ENCODE measurements around the gene ZNF691.

Gene ZNF691

DNA sequence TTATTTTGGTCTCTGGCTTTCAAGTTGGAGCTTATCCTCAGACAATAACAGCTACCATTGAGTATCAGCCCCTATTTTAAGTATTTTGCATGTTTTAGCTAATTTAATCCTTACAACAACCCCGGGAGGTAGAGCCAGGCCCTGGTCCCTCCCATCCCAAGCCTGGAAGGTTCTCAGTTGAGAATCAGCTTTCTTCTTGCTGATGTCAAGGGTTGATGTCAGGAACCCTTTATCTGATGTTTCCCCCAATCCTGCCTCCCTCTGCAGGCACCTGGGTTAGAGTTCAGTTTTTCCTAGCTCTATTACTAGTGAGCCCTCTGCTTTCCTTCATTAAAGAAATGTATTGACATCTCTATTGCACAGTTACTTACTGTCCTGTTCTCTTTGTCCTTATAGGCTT, 25.6 kb upstream of the ZNF691 start:
- Histone ChIP-seq H3K36me3 (ENCODE audit: low read length) (no peaks in the 10 kb centered on the region), H3K4me2 (ENCODE audit: low read depth, low read length, poor library complexity, severe bottlenecking) (no peak overlapping the region), H3K27ac (ENCODE audit: low read depth, low read length) (no peak overlapping the region), H2AFZ (ENCODE audit: low read depth, low read length, severe bottlenecking) (no peak overlapping the region), H3K27me3 (ENCODE audit: low read length) (no peaks in the 10 kb centered on the region), H3K9ac (ENCODE audit: low read length) (no peak overlapping the region), H3K9me2 (replicated peaks; ENCODE audit: insufficient read depth, low read length) (no peaks in the 10 kb centered on the region), H3K79me2 (ENCODE audit: insufficient read depth, low read length) (no peaks in the 10 kb centered on the region), H4K20me1 (ENCODE audit: low read depth, low read length) (no peaks in the 10 kb centered on the region), H3K9me3 (ENCODE audit: insufficient read depth, low read length) (no peaks in the 10 kb centered on the region), H3K4me3 (ENCODE audit: insufficient read depth, low read length, poor library complexity, severe bottlenecking) (no peak overlapping the region), H3F3A (ENCODE audit: insufficient read depth) (no peaks in the 10 kb centered on the region)
- TF ChIP-seq, protein P1, sequence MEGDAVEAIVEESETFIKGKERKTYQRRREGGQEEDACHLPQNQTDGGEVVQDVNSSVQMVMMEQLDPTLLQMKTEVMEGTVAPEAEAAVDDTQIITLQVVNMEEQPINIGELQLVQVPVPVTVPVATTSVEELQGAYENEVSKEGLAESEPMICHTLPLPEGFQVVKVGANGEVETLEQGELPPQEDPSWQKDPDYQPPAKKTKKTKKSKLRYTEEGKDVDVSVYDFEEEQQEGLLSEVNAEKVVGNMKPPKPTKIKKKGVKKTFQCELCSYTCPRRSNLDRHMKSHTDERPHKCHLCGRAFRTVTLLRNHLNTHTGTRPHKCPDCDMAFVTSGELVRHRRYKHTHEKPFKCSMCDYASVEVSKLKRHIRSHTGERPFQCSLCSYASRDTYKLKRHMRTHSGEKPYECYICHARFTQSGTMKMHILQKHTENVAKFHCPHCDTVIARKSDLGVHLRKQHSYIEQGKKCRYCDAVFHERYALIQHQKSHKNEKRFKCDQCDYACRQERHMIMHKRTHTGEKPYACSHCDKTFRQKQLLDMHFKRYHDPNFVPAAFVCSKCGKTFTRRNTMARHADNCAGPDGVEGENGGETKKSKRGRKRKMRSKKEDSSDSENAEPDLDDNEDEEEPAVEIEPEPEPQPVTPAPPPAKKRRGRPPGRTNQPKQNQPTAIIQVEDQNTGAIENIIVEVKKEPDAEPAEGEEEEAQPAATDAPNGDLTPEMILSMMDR (IDR thresholded peaks at IDR 0.05; ENCODE audit: insufficient read depth, low read length, poor library complexity, severe bottlenecking): no peak
- TF ChIP-seq EZH2phosphoT487 (conservative IDR thresholded peaks at IDR 0.05; ENCODE audit: low read length): no peak

DNA sequence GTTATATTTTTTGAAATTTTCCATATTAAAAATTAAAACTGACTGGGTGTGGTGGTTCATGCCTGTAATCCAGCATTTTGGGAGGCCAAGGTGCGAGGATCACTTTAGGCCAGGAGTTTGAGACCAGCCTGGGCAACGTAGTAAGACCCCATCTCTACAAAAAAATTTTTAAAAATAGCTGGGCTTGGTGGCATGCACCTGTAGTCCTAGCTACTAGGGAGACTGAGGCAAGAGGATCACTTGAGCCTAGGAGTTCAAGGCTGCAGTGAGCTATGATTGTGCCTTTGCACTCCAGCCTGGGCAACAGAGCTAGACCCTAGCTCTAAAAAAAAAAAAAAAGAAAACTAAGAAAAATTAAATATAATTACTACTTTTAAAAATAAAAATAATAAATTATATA, 24.7 kb upstream of the ZNF691 start:
- no peaks in the 10 kb centered on the region for H3F3A ChIP-seq (ENCODE audit: insufficient read depth)
- H3K4me3 ChIP-seq (ENCODE audit: insufficient read depth, low read length, poor library complexity, severe bottlenecking): no peak overlapping the region
- H3K27me3 ChIP-seq (ENCODE audit: low read length): no peaks in the 10 kb centered on the region
- no peak overlapping the region for H2AFZ ChIP-seq (ENCODE audit: low read depth, low read length, severe bottlenecking)
- no peak overlapping the region for H3K27ac ChIP-seq (ENCODE audit: low read depth, low read length)
- no peak overlapping the region for H3K9ac ChIP-seq (ENCODE audit: low read length)
- no peaks in the 10 kb centered on the region for H3K36me3 ChIP-seq (ENCODE audit: low read length)
- no peaks in the 10 kb centered on the region for H3K9me2 ChIP-seq (replicated peaks; ENCODE audit: insufficient read depth, low read length)
- H3K4me2 ChIP-seq (ENCODE audit: low read depth, low read length, poor library complexity, severe bottlenecking): no peak overlapping the region
- TF ChIP-seq, protein P1 (IDR thresholded peaks at IDR 0.05; ENCODE audit: insufficient read depth, low read length, poor library complexity, severe bottlenecking): no peak
- no peak for TF ChIP-seq EZH2phosphoT487 (conservative IDR thresholded peaks at IDR 0.05; ENCODE audit: low read length)
- H3K79me2 ChIP-seq (ENCODE audit: insufficient read depth, low read length): no peaks in the 10 kb centered on the region
- no peaks in the 10 kb centered on the region for H4K20me1 ChIP-seq (ENCODE audit: low read depth, low read length)
- no peaks in the 10 kb centered on the region for H3K9me3 ChIP-seq (ENCODE audit: insufficient read depth, low read length)

DNA sequence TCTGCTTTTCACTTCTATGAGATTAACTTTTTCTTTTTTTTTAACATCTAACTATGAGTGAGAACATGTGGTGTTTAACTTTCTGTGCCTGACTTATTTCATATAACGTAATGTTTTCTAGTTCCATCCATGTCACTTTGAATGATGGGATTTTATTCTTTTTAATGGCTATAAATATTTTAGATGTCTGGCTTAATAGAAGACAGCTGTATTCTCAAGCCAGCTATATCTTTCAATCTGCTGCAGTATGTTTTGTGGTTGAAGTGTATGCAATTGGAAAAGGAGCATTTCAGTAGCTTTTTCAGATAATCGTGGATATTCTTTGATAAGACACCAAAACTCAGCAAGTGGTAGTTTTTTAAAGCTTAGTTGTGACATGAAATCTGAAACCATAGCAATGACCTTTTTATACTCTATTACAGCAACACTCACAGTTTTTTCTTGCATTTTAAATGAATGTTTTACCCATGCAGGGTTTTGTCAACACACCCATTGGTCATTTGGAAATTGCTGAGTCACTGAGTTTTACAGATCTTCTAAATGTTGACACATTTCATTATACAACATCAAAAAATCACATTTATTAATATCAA, 23.5 kb upstream of the ZNF691 start:
- Histone ChIP-seq H3K4me3 (ENCODE audit: insufficient read depth, low read length, poor library complexity, severe bottlenecking) (no peak overlapping the region), H3K9ac (ENCODE audit: low read length) (no peak overlapping the region), H3K27me3 (ENCODE audit: low read length) (no peaks in the 10 kb centered on the region), H3K9me3 (ENCODE audit: insufficient read depth, low read length) (no peaks in the 10 kb centered on the region), H2AFZ (ENCODE audit: low read depth, low read length, severe bottlenecking) (no peak overlapping the region), H3F3A (ENCODE audit: insufficient read depth) (no peaks in the 10 kb centered on the region), H3K4me2 (ENCODE audit: low read depth, low read length, poor library complexity, severe bottlenecking) (no peak overlapping the region), H3K36me3 (ENCODE audit: low read length) (no peaks in the 10 kb centered on the region), H3K9me2 (replicated peaks; ENCODE audit: insufficient read depth, low read length) (no peaks in the 10 kb centered on the region), H3K27ac (ENCODE audit: low read depth, low read length) (no peak overlapping the region), H3K79me2 (ENCODE audit: insufficient read depth, low read length) (no peaks in the 10 kb centered on the region), H4K20me1 (ENCODE audit: low read depth, low read length) (no peaks in the 10 kb centered on the region)
- no peak for TF ChIP-seq EZH2phosphoT487 (conservative IDR thresholded peaks at IDR 0.05; ENCODE audit: low read length)

DNA sequence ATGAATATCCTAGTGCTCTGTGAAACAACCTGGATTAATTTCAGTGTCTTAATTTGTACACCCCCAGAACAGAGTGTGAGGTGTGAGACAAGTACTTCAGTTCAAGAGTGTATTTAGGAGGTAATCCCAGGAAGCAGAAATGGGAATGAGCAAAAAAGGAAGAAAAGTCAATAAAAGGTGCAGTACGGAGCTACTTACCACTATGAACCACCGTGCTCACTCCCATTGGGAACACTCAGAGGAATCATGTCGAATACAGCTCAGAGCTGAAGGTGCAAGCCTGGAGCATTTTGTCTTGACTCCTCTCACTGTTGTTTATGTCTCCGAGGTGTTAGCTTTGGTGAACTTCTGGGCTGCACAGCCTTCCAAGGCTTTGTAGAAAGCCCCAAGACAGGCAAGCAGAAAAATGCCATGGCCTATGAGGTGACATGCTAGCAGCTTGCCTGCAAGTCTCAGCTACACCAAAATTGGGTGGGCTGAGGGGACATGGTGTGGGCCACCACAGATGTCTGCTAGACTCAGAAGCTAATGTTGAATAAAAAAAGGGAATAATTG, 21.9 kb upstream of the ZNF691 start:
- Histone ChIP-seq H3F3A (ENCODE audit: insufficient read depth) (no peaks in the 10 kb centered on the region), H3K27ac (ENCODE audit: low read depth, low read length) (no peak overlapping the region), H4K20me1 (ENCODE audit: low read depth, low read length) (no peaks in the 10 kb centered on the region), H3K27me3 (ENCODE audit: low read length) (no peaks in the 10 kb centered on the region), H3K9me2 (replicated peaks; ENCODE audit: insufficient read depth, low read length) (no peaks in the 10 kb centered on the region), H3K79me2 (ENCODE audit: insufficient read depth, low read length) (no peaks in the 10 kb centered on the region), H3K9me3 (ENCODE audit: insufficient read depth, low read length) (no peaks in the 10 kb centered on the region), H3K4me3 (ENCODE audit: insufficient read depth, low read length, poor library complexity, severe bottlenecking) (no peak overlapping the region), H3K36me3 (ENCODE audit: low read length) (no peaks in the 10 kb centered on the region), H2AFZ (ENCODE audit: low read depth, low read length, severe bottlenecking) (no peak overlapping the region), H3K4me2 (ENCODE audit: low read depth, low read length, poor library complexity, severe bottlenecking) (no peak overlapping the region), H3K9ac (ENCODE audit: low read length) (no peak overlapping the region)
- TF ChIP-seq, protein P1 (IDR thresholded peaks at IDR 0.05; ENCODE audit: insufficient read depth, low read length, poor library complexity, severe bottlenecking): no peak
- TF ChIP-seq EZH2phosphoT487 (conservative IDR thresholded peaks at IDR 0.05; ENCODE audit: low read length): no peak
